AG08396 (cell line): Measurements from ENCODE around the gene SUGP1.

Source experiments
- DNase-seq: peaks from one replicate; pipeline ENCODE4 v3.0.0; 2012; ENCODE audit warnings: low spot score, mixed read lengths

The SUGP1 gene

GRCh38 chr19:19230999-19231398, 89.3 kb downstream of the SUGP1 start:
- no peak for DNase-seq

GRCh38 chr19:19229701-19230100, 90.6 kb downstream of the SUGP1 start:
- DNase-seq, result no peak

GRCh38 chr19:19227217-19227616, 93.1 kb downstream of the SUGP1 start:
- DNase-seq, result no peak

- no peak for DNase-seq
These were observed 93.6 kb downstream of the SUGP1 start for GRCh38 chr19:19226663-19227062.

GRCh38 chr19:19226204-19226603, 94.1 kb downstream of the SUGP1 start:
- DNase-seq, result no peak
